Activated CD8-positive, alpha-beta memory T cell treated with anti-CD3 and anti-CD28 coated beads for 24 hours (primary cell): ENCODE measurements around the gene SLC13A5.
"Not testable (repeated sequence)": the region's sequence is repeated elsewhere in the genome, so short reads cannot be mapped to it uniquely, and the experiment has no call there.

Source experiments
- DNase-seq: peaks from one replicate; pipeline ENCODE4 v3.0.0-alpha.2; 2020

SLC13A5 gene

DNA sequence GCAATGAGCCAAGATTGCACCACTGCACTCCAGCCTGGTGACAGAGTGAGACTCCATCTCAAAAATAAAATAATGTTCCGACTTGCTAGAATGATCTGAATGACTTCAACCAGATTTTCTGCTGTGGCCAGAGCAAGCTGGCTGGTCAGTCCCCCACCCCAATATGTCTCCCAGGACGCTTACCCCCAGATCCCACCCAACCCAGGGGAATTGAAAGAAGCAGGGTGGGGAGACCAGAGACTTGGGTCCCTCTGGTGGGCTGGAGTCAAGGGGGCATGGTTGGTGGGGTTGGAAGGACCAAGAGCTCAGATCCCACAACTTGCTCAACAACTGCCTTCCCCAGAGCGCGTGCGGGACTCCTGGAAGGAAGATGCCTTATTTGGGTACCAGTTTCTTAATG lies 54.8 kb downstream of the SLC13A5 start:
- not testable (repeated sequence) for DNase-seq

DNA sequence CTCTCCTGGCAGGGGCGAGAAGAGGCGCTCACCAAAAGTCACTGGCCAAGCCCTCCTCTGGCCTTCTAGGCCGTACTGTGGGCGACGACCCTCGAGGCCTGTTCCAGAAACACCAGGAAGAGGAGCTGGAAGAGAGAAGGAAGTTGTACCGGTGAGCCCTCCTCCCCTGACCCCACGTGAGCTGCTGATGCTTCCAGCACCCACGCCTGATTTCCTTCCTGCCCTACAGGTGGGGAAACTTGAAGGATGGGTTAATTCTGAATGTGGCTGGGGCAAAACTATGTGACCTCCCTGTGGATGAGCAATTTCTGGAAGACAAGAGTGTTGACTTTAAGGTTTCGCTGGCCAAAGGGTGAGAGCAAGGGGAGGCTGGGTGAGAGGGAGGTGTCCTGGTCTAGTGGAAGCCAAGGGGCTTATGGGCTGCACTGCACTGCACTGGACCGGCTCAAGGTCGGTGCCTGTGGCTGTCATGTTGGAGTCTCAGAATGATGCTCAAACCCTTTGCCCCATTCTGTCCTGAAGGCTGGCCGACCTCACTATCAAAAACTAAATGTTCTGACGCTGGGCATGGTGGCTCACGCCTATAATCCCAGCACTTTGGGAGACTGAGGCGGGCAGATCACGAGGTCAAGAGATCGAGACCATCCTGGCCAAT lies 55.4 kb downstream of the SLC13A5 start:
- DNase-seq = no peak

DNA sequence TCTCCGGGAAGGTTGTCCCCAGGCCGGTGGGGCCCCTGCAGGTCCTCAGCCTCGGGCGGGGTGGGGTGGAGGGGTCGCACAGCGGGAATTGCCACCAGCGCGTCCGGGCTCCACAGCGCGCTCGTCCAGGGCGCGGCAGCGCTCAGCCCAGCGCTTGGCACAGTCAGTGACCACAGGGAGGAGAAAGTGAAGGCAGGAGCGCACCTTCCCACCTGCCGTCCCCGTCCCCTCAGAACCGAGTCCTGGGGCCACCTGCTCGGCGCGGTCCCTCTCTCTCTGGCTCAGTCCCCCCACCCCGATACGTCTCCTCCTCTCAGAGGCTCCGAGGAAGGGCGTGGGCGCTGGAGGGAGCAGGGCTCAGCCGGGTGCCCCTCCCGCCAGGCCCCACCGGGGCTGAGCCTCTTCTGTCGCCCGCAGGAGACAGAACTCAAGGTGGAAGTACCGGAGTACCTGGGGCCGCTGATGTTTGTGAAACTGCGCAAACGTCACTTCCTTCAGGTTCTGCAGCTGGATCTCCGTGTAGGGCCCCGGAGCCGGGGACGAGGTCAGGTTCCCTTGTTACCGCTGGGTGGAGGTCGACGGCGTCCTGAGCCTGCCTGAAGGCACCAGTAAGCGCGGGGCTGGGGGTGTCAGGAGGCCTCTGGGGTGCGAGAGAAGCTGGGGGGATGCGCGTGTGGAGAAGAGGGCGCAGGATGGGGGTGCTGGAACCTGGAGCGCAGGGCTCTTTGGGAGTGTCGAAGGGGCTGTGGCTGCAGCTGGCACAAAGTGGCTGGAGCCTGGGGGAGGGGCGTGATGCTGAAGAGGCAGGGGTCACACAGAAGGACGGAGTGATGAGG lies 56.2 kb downstream of the SLC13A5 start:
- DNase-seq = peak; percentile 81

DNA sequence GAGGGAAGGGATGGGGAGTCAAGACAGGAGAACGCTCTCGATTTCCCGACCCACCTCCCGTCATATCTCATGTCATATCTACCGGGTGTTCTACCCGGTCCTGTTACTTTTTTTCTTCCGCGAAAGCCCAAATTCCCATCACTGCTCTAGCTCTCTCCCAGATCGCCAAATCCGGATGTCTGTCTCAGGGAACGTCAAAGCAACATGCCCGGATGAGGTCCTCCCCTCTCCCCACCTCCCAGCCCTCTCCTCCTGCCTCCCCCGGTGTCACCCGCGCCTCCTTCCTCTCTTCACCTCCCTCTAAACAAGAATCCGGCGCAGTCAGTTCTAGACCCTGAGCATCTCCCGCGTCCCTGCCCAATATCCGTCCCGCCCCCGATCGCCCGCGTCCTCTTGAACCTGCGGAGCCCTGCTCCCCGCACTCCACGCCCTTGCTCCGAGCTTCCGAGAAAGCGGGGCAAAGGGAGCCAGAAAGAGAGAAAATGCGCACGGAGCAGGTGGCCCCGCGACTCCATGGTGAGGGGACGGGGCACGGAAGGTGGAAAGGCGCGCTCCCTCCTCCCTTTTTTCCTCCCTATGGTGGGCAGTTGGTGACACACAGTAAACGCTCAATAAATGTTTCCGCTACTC lies 57.3 kb downstream of the SLC13A5 start:
- not testable (repeated sequence) for DNase-seq

DNA sequence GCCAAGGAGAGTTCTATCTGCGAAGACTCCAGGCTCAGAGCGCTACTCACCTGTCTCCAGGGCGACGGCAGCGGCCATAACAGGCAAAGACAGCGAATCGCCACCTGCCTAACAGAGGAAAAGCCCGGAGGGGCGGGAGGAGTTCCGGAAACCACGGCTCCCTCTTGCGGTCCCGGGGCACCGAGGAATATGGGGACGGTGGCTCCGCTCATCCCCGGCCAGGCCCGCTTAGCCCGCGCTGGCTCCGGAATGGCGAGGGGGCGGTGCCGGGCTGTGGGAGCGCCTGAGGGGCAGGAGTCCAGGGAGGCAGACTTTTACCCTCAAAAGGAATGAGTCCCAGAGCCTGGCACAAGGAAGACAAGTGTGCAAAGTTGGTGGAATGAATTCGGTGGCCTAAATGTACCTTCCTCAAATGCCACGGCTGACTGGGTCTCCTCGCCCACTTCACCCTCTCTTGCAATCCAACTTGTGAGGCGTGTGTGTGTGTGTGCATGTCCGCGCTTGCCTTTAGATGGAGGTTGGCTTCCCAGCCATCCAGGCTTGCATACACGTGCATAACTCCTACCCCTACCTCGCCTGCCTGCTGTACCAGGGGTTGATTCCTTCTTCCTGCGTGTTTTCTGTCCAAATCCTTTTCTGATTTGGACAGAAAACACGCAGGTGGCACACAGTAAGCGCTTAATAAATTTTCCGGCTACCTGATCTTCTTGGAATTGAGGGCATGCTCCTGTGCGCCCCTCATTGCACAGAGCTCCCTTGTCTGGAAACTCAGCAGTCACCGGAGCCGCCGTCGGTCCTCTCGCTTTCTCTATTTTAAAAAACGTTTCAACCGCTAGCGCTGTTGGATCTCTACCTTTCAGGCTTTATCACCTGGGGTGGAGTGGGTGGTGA lies 58.1 kb downstream of the SLC13A5 start:
- no peak for DNase-seq

DNA sequence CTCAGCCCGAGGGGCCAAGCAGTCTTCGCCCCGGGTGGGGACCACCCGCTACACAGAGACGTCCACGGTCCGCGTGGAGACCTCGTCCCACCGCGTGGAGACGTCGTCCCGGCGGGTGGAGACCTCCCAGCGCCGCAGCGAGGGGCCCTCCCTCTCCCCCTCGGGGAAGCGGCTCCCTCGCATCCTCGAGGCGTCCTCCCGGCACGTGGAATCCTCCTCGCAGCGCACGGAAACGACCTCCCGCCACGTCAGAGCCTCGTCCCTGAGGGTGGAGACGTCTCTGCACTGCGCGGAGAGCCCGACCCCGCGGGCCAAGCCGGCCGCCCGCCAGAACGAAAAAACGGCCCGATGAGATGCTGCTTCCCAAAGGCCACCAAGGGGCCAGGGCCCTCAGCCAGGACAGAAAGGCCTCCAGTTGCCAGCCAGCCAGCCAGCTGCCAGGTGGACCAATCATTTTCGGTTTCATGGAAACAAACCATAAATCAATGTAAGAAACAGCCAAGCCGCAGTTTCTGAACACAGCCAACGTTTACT lies 61.2 kb downstream of the SLC13A5 start:
- DNase-seq = no peak

DNA sequence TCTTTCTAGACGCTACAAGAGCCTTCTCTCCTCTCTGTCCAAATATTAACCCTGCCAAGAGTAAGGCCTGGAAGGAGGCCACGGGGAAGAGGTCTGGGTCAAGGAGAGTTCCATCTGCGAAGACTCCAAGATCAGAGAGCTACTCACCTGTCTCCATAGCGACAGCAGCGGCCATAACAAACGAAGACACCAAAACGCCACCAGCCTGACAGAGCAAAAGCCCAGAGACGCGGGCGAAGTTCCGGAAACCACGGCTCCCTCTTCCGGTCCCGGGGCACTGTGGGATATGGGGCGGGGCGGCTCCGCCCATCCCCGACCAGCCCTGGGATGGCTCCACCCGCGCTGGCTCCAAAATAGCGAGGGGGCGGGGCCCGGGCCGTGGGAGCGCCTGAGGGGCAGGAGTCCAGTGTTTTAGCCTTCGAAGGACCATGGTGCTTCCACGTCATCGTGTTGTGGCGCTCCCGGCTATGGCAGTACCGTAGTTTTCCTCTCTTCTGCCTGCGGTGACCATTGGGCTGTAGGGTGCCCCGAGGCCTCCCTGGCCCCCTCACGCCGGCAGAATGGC lies 61.7 kb downstream of the SLC13A5 start, which contains the start of the genes C17orf100 and MED31:
C17orf100 (plus strand) TSS at position 409 of the 565 bp plus-strand sequence; CDS start at position 561, 152 bp downstream.
MED31 (minus strand) TSS at position 252 of the 565 bp plus-strand sequence; CDS start at position 175, 77 bp downstream.
- peak; percentile 97 for DNase-seq

DNA sequence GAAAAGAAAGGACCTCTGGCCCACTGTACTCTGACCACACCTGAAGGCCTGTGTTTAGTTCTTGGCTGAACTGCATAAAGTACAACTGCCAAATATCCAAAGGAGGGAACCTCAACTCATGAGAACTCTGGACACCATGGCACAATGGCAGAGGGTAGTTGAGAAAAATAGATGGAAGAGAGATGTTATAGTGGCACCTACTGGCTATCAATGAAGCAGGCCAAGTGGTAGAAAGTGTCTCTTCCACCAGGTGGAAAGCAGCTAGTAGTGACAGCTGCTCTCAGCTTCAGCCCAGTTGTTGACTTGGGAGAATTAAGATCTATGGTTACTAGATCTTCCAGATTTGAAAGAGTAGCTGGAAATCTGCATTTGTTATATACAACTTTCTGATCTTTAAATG lies 65.0 kb downstream of the SLC13A5 start:
- no peak for DNase-seq

DNA sequence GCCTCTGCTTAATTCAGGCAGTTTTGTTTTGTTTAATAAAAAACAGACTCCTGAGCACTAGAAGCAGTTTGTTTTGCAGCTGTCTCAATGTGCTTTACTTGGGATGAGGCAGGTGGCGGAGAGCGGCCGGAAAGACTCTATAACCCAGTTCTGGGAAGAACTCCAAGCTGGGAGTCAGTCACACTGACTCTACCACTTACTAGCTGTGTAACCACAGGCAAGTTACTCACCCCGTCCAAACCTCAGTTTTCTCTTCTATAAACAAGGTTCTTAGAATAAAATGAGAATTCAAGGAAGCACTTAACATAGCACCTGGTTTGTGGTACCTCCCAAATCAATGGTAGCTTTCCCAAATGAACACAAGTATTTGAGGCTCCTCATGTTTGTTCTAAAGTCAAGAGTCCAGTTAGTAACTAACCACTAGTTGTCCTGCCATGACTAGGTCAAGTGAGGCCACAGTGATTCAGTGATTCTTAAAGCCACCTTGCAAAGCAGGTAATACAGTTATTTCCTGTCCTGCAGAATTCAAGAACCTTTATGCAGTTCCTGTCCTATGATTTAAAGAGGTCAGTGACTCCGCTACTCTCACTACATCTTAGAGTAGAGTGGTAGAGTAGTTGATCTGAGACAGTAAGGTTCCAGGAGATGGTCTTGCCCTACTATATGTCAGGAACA lies 69.6 kb downstream of the SLC13A5 start:
- no peak for DNase-seq

DNA sequence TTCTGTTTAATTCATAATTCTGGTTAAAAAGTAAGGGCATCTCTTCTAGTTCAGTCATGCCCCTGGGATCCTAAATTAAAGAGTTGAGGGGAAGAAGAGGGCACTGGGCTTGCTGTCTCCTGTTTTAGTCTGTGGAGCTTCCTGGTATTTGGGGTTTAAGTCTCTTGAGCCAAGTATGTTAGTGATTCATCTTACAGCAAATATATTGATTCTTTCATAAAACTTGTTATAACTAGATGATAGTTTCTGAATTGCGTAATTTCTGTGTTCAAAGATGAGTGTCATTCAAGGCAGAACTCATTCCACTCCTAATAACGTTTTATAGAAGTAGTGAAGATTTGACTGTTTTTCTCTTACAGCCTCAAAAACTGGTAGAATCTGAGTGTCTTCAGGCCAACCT lies 70.6 kb downstream of the SLC13A5 start:
- no peak for DNase-seq

DNA sequence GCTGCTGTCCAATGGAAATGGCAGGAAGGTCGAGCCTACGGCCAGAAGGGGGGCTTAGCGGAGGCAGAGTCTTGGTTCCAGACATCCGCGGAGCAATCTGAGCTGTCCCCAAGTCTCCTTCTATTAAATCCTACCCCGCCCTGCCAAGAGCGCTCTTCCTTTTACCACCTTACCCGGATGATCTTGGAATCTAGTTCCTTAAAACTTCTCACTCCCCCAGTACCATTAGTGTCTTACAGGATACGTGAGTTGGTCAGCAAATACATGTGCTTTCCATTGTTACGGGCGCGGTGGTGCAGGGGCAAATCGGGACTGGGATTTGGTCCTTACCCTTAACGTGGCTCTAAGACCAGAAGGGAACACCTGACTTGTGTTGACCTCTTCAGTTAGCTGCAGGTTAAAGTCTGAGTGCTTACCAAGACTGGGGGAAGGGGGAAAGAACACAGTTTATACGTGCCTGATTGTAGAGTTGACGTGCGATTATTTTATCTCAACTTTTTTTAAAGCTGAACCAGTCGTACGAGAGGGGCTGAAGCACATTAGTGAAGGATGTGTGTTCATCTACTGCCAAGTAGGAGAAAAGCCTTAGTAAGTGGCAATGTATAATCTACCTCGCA lies 71.8 kb downstream of the SLC13A5 start:
- peak; percentile 66 for DNase-seq

DNA sequence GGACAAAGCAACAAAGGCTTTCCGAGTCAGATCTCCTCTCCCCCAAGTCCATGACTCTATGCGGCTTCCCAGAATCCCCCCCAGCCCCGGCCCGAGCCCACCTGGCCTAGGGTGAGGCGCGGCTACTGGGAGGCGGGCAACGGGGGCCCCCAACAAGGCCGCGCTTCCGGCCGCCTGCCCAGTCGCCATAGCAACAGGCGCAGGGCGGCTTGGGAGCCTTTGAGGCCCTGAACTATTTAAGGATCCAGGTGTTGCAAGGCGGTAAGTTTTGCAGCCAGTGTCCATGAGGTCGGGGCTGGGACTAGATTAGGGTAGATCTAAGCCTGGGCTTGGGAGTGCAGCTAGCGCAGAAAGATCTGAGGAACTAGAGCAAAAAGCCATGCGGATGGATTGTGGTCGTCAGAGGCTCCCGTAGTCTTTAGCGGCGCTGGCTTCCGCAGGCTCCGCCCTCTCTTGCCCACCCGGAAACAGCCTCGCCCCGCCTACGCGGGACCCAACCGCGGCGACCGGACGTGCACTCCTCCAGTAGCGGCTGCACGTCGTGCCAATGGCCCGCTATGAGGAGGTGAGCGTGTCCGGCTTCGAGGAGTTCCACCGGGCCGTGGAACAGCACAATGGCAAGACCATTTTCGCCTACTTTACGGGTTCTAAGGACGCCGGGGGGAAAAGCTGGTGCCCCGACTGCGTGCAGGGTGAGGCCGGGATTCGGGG lies 72.5 kb downstream of the SLC13A5 start, which contains the start of the genes KIAA0753 and TXNDC17:
KIAA0753 (minus strand) TSS at position 176 of the 711 bp plus-strand sequence. CDS start 5,608 bp downstream, outside the sequence.
TXNDC17 (plus strand) TSS at position 525 of the 711 bp plus-strand sequence; CDS start at position 548, 23 bp downstream.
- peak; percentile 98 for DNase-seq

DNA sequence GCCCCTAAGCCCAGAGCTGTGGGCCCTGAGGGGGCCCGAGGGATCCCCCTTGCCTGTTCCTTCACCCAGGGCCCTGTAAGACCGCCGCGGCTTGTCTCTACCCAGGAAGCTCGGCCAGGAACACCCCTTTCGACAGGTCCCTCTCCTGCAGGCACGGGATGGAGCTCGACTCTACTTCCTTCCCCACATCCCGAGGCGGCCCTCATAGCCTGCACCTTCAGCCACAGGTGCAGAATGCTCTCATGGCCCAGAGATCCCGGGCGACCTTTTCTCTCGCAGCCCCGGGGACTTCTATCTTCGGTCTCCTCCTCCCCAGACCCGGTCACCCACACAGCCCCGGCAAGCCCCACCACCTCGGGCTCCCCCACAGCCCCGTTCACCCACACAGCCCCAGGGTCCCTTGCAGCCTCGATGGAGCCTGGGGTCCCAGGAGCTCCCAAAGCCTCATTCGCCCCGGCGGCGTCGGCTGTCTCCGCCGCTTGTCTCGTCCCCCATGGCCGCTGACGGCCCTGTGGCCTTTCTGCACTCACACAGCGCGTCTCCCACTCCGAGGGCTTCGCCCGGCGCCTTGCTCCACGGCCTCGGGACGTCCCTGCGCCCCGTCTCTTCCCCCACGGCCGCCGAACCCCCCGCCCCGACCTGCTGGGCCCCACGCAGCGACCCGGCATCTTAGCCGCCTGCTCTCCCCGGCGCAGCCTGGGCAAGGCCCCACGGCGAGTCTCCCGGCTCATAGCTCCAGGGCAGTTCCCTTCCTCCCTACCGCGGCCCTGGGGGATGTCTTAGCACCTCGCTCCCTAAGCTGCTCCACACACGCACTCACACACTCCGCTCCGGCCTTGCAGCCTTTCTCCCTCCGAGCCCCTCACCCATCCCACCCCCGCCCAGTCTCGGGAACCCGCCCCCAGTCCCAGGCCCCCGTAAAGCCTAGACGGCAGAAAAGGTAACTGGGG lies 73.3 kb downstream of the SLC13A5 start:
- no peak for DNase-seq

DNA sequence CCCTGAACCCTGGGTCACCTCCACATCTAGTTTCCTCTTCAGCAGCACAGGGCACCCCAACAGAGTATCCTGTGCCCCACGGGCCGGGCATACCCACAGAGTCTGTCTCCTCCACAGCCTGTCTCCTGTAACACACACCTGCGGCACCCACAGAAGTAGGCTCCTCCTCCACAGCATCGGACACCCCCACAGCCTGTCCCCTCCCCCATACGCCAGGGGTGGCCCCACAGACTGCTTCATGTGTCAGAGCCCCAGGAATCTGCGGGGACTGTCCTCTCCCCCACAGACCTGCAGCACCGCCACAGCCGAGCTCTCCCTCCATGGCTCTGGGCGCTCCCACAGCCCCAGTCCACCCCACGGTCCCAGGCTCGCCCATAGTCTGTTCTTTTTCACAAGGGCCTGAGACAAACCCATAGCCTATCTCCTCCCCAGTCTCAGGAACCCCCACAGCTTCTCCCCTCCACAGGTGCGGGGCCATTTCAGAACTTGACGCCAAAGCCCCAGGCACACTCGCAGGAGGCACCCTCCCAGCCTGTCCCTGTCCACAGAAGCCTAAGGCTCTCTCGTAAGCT lies 74.1 kb downstream of the SLC13A5 start:
- no peak for DNase-seq

DNA sequence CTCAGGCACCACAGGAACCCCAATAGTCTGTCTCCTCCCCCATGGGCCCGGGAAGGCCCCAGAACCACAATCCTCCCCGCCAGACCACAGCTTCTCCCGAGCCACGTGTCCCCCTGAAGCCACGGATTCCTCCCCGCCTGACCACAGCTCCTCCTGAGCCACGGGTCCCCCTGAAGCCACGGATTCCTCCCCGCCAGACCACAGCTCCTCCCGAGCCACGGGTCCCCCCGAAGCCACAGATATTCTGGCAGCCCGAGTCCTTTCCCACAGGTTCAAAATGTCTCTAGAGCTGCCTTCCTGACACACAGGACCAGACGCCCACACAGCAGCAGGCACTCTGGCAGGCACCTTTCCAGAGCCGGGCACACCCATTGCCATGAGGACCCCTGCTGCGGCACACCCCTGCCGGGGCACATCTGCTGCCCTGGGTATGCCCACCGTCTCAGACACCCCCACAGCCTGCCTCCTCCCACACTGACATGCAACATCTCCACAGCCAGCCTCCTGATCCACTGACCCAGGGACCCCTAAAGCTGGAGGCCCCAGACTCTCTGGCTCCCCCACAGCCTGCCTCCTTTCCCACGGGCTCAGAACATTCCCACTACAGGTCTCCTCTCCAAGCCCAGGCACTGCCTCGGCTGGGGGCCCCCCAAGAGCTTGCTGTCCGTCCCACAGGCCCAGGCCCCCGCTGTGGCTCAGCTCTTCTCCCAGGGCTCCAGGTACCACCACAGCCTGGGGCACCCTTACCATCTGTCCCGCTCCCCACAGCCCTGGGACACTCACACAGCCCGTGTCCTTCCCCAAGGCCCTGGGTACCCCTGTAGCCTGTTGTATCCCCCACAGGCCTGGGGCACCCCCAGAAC lies 74.9 kb downstream of the SLC13A5 start:
- no peak for DNase-seq

DNA sequence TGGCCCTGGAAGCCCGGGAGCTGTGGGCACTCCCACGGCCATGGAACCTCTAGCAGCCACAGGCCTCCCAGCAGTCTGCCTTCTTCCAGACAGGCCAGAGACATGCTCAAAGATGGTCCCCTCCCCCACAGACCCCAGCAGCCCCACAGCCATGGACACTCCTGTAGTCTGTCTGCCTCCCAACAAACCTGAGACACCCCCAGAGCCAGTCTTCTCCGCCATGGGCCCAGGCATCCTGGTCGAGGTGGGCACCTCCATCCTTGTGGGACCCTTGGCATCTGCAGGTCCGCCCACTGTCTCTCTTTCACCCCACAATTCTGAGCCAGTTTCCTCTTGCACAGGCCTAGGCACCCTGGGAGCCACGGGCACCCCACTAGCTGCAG lies 75.7 kb downstream of the SLC13A5 start:
- DNase-seq = no peak
